Measurements from ENCODE around the gene ADAP2. TPM values are rescaled to one million over a fixed set of nuclear protein-coding genes. Genes with fewer than 3 reads are reported as not detected.
"Not testable (repeated sequence)": the region's sequence is repeated elsewhere in the genome, so short reads cannot be mapped to it uniquely, and the experiment has no call there.

The ADAP2 gene
- total RNA-seq, 2 experiments from 2014 or later, result 1.4 to 2.6 TPM

DNA sequence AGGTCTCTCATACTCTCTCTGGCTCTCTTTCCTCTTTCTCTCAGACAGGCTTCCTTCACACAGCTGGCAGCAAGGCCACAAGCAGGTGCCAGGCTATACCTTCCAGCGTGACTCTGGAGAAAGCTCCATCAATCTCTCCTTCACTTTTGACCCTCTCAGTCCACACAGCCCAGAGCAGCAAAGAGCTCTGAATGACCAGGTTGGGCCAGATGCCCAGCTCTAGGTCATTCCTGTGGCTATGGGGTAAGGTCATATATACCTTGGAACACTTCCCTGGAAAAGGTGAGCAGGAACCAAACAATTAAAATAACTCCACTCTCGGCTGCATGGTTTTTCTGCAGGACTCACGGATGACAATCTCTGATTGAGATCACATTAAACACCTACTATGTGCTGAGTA, 8.8 kb downstream of the ADAP2 start:
- BruUV-seq (replicated peaks), result no TSS peak
- H3K36me3 ChIP-seq (ENCODE audit: insufficient read depth, low read length), result no peaks in the 10 kb centered on the region

DNA sequence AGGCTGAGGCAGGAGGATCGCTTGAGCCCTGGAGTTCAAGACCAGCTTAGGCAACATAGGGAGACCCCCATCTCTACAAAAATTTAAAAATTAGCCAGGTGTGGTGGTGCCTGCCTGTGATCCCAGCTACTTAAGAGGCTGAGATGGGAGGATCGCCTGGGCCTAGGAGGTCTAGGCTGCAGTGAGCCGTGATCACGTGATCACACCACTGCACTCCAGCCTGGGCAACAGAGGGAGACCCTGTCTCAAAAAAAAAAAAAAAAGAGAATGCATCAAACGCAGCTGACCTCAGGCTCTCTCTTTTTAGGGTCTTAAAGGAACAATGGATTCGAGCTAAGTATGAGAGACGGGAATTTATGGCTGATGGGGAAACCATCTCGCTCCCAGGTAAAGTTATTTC, 9.8 kb downstream of the ADAP2 start:
- H3K4me1 ChIP-seq (ENCODE audit: insufficient read depth, low read length, poor library complexity, severe bottlenecking); DNase-seq (ENCODE audit: low spot score); intact Hi-C loops (cut with micrococcal nuclease; ENCODE audit: unreplicated experiment); H3K4me3 ChIP-seq (ENCODE audit: low read depth, low read length, poor library complexity, severe bottlenecking); H3K9me3 ChIP-seq (ENCODE audit: low read length); H3K27ac ChIP-seq (ENCODE audit: low read depth, low read length, poor library complexity, severe bottlenecking); H3K9me2 ChIP-seq (ENCODE audit: insufficient read depth, low read length); H3K4me2 ChIP-seq (ENCODE audit: low read length); BruUV-seq (replicated peaks); H4K20me1 ChIP-seq (ENCODE audit: insufficient read depth, low read length); H2AFZ ChIP-seq (ENCODE audit: low read length); CTCF ChIA-PET (ENCODE audit: unreplicated experiment); H3K79me2 ChIP-seq (ENCODE audit: insufficient read depth, low read depth, low read length); H3K36me3 ChIP-seq (ENCODE audit: insufficient read depth, low read length): not testable (repeated sequence)
- POLR2A ChIA-PET, result interaction anchor here (0.6 to 0.8 kb wide), 2 partner anchors 23 to 657 kb away, joined by 3 to 5 read pairs; no protein-coding TSS in a partner anchor

More for the DNA sequence above, 8.8 kb downstream of the ADAP2 start:
- CTCF ChIA-PET (ENCODE audit: unreplicated experiment), result no interaction called here
- POLR2A ChIA-PET, result no interaction called here
- no peak overlapping the region for H2AFZ ChIP-seq (ENCODE audit: low read length)
- TF ChIP-seq, protein P1, sequence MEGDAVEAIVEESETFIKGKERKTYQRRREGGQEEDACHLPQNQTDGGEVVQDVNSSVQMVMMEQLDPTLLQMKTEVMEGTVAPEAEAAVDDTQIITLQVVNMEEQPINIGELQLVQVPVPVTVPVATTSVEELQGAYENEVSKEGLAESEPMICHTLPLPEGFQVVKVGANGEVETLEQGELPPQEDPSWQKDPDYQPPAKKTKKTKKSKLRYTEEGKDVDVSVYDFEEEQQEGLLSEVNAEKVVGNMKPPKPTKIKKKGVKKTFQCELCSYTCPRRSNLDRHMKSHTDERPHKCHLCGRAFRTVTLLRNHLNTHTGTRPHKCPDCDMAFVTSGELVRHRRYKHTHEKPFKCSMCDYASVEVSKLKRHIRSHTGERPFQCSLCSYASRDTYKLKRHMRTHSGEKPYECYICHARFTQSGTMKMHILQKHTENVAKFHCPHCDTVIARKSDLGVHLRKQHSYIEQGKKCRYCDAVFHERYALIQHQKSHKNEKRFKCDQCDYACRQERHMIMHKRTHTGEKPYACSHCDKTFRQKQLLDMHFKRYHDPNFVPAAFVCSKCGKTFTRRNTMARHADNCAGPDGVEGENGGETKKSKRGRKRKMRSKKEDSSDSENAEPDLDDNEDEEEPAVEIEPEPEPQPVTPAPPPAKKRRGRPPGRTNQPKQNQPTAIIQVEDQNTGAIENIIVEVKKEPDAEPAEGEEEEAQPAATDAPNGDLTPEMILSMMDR (conservative IDR thresholded peaks at IDR 0.05; ENCODE audit: low read length), result no peak
- no peak for TF ChIP-seq EZH2phosphoT487 (IDR thresholded peaks at IDR 0.05; ENCODE audit: borderline replicate concordance, low read depth, low read length)
- H3K79me2 ChIP-seq (ENCODE audit: insufficient read depth, low read depth, low read length), result no peaks in the 10 kb centered on the region
- no peaks in the 10 kb centered on the region for H3K9me3 ChIP-seq (ENCODE audit: low read length)
- no peaks in the 10 kb centered on the region for H3K9me2 ChIP-seq (ENCODE audit: insufficient read depth, low read length)
- no peaks in the 10 kb centered on the region for H3K4me1 ChIP-seq (ENCODE audit: insufficient read depth, low read length, poor library complexity, severe bottlenecking)
- H3K27ac ChIP-seq (ENCODE audit: low read depth, low read length, poor library complexity, severe bottlenecking), result no peak overlapping the region
- intact Hi-C loops (cut with micrococcal nuclease; ENCODE audit: unreplicated experiment), result no loop called here
- DNase-seq (ENCODE audit: low spot score), result no peak
- no peak overlapping the region for H3K4me2 ChIP-seq (ENCODE audit: low read length)
- no peak overlapping the region for H3K4me3 ChIP-seq (ENCODE audit: low read depth, low read length, poor library complexity, severe bottlenecking)
- no peaks in the 10 kb centered on the region for H4K20me1 ChIP-seq (ENCODE audit: insufficient read depth, low read length)

DNA sequence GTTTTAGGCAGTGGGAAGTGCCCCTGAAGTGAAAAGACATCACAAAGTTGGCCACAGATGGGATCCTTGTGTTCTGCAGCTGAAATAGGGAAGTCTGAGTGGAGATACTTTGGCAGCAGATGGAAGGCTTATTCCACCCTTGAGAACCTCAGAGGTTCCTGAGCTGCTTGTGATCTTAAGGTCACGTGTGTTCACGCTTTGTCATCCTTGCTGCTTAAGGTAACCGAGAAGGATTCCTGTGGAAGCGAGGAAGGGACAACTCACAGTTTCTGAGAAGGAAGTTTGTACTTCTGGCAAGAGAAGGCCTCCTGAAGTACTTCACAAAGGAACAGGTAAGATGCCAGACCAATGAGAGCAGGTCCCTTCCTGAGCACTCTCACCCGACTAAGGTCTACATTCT, 12.2 kb downstream of the ADAP2 start:
- no peaks in the 10 kb centered on the region for H3K9me3 ChIP-seq (ENCODE audit: low read length)
- no peak overlapping the region for H3K4me3 ChIP-seq (ENCODE audit: low read depth, low read length, poor library complexity, severe bottlenecking)
- H3K4me1 ChIP-seq (ENCODE audit: insufficient read depth, low read length, poor library complexity, severe bottlenecking), result peaks cover 3% of the 10 kb centered on the region
- POLR2A ChIA-PET, result interaction anchor here (0.5 kb wide), 1 partner anchor 38 kb away, joined by 3 read pairs; no protein-coding TSS in a partner anchor
- intact Hi-C loops (cut with micrococcal nuclease; ENCODE audit: unreplicated experiment), result no loop called here
- H3K4me2 ChIP-seq (ENCODE audit: low read length), result no peak overlapping the region
- no peaks in the 10 kb centered on the region for H3K79me2 ChIP-seq (ENCODE audit: insufficient read depth, low read depth, low read length)
- no peak overlapping the region for H2AFZ ChIP-seq (ENCODE audit: low read length)
- CTCF ChIA-PET (ENCODE audit: unreplicated experiment), result interaction anchor here (0.5 kb wide), 1 partner anchor 18 kb away, joined by 3 read pairs; no protein-coding TSS in a partner anchor
- H4K20me1 ChIP-seq (ENCODE audit: insufficient read depth, low read length), result no peaks in the 10 kb centered on the region
- H3K36me3 ChIP-seq (ENCODE audit: insufficient read depth, low read length), result no peaks in the 10 kb centered on the region
- H3K27ac ChIP-seq (ENCODE audit: low read depth, low read length, poor library complexity, severe bottlenecking), result no peak overlapping the region
- no peaks in the 10 kb centered on the region for H3K9me2 ChIP-seq (ENCODE audit: insufficient read depth, low read length)
- BruUV-seq (replicated peaks), result no TSS peak
- DNase-seq (ENCODE audit: low spot score), result no peak
- TF ChIP-seq EZH2phosphoT487 (IDR thresholded peaks at IDR 0.05; ENCODE audit: borderline replicate concordance, low read depth, low read length), result no peak
- TF ChIP-seq, protein P1 (conservative IDR thresholded peaks at IDR 0.05; ENCODE audit: low read length), result no peak
